Thyroid gland (tissue), 4 donors: ENCODE results near the gene PAX7.

Experiments
- POLR2A ChIP-seq, 2 donors: fragments of 450-650 bp; IDR thresholded peaks; one replicate each; pipeline ENCODE4 v1.6.1; 2017; ENCODE audit warnings: antibody characterized with exemption in 2 of 2, mild to moderate bottlenecking in 2 of 2, moderate library complexity in 1 of 2
- TF ChIP-seq, protein P1 (sequence below), 6 experiments: fragments of 200-600 bp in 3 of 6; fragments of 450-650 bp in 3 of 6; sonication (generic) in 3 of 6; IDR thresholded peaks; one replicate each; pipeline ENCODE4 v1.5.1; 2016 to 2019; ENCODE audit warnings: antibody characterized with exemption in 6 of 6, mild to moderate bottlenecking in 2 of 6, inconsistent platforms in 1 of 6, moderate library complexity in 1 of 6

DNA sequence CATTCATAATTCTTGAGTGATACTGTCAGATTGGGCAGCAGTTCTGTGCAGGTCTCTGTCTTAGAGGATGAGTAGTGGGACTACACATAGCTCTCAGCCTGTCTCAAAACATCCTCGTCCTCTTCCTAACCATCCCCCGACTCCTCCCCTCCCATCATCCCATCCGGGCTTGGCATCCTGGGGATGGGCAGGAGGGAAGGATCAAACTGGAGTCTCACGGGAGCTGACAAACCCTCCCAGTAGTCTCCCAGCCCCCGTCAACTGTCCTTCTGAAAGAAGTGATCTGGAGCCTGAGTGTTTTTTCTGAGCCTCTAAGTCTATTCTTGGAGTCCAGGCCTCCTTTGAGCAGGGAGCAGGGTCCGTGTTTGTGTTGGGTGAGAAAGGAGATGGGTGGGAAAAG, 102.0 kb downstream of the PAX7 start:
- TF ChIP-seq, protein P1, sequence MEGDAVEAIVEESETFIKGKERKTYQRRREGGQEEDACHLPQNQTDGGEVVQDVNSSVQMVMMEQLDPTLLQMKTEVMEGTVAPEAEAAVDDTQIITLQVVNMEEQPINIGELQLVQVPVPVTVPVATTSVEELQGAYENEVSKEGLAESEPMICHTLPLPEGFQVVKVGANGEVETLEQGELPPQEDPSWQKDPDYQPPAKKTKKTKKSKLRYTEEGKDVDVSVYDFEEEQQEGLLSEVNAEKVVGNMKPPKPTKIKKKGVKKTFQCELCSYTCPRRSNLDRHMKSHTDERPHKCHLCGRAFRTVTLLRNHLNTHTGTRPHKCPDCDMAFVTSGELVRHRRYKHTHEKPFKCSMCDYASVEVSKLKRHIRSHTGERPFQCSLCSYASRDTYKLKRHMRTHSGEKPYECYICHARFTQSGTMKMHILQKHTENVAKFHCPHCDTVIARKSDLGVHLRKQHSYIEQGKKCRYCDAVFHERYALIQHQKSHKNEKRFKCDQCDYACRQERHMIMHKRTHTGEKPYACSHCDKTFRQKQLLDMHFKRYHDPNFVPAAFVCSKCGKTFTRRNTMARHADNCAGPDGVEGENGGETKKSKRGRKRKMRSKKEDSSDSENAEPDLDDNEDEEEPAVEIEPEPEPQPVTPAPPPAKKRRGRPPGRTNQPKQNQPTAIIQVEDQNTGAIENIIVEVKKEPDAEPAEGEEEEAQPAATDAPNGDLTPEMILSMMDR (IDR thresholded peaks at IDR 0.05), result no peak
- TF ChIP-seq POLR2A (IDR thresholded peaks at IDR 0.05), result no peak
